ENCODE measurements around the gene LHFPL6. TPM values are rescaled to one million over a fixed set of nuclear protein-coding genes. Genes with fewer than 3 reads are reported as not detected.

The LHFPL6 gene
- total and polyA plus RNA-seq, 10 of the 15 experiments (the other 5 are each of a cell fraction or from before 2014, with no cell fraction given), result 0.11 to 4.6 (median 0.41) TPM

GRCh38 chr13:39554371-39554770, 48.6 kb downstream of the LHFPL6 start:
- Histone ChIP-seq H3K9me3 (replicated peaks; ENCODE audit: control insufficient read depth, insufficient read depth, low read length) (no peaks in the 10 kb centered on the region; the same call in 2 of the 3 replicates), H3K9ac (ENCODE audit: control insufficient read depth, insufficient read depth, low read length) (no peak overlapping the region), H3K27me3 (replicated peaks in 1 of 2; ENCODE audit: control insufficient read depth in 2 of 2, insufficient read depth in 2 of 2, low read length in 1 of 2) (no peaks in the 10 kb centered on the region), H3K4me3 (no peak overlapping the region), H3K4me1 (ENCODE audit: control insufficient read depth, insufficient read depth, low read length) (no peaks in the 10 kb centered on the region), H3K27ac (ENCODE audit: control insufficient read depth, insufficient read depth) (no peak overlapping the region), H3K79me2 (ENCODE audit: control insufficient read depth, insufficient read depth, low read length) (no peaks in the 10 kb centered on the region), H2AFZ (ENCODE audit: control insufficient read depth, low read depth, low read length) (no peak overlapping the region), H3K4me2 (ENCODE audit: control insufficient read depth, insufficient read depth) (no peak overlapping the region), H4K20me1 (ENCODE audit: control insufficient read depth, insufficient read depth) (no peaks in the 10 kb centered on the region), H3K36me3 (ENCODE audit: control insufficient read depth in 2 of 2, insufficient read depth in 2 of 2, low read length in 1 of 2) (no peaks in the 10 kb centered on the region)
- no TSS peak for BruUV-seq (replicated peaks)
- DNase-seq (ENCODE audit: low read depth, low spot score) (no peak), FAIRE-seq (no peak), ATAC-seq (no peak)
- WGBS (ENCODE audit: insufficient coverage, insufficient replicate concordance, low lambda C conversion rate, missing lambda C conversion rate), result 13% methylated on average over 3 of the region's 3 CpGs
- POLR2A ChIA-PET, result interaction anchor here (0.7 kb wide), 1 partner anchor 11 kb away, joined by 3 read pairs; no protein-coding TSS in a partner anchor
- TF ChIP-seq CEBPZ (IDR thresholded peaks at IDR 0.05; ENCODE audit: low read depth, low read length) (no peak), E4F1 (IDR thresholded peaks at IDR 0.05; ENCODE audit: borderline replicate concordance, partially characterized antibody) (no peak), SMAD5 (IDR thresholded peaks at IDR 0.05; ENCODE audit: low read depth) (no peak), KDM1A (IDR thresholded peaks at IDR 0.05; ENCODE audit: borderline replicate concordance) (no peak), SUPT20H (IDR thresholded peaks at IDR 0.05; ENCODE audit: borderline replicate concordance, control insufficient read depth, low read depth, low read length) (no peak), SIN3A (IDR thresholded peaks at IDR 0.05; ENCODE audit: low read depth, low read length) (no peak), LARP7 (IDR thresholded peaks at IDR 0.05) (no peak), CUX1 (IDR thresholded peaks at IDR 0.05; ENCODE audit: insufficient replicate concordance, low read depth, low read length) (no peak)
- CTCF ChIA-PET, result interaction anchor here (0.6 kb wide), 2 partner anchors 52 to 1890 kb away, joined by 3 read pairs; no protein-coding TSS in a partner anchor
- RAD21 ChIA-PET (ENCODE audit: unreplicated experiment), result no interaction called here
- SMC1A ChIA-PET (ENCODE audit: uncharacterized antibody, unreplicated experiment), result interaction anchor here (0.8 to 1.5 kb wide), 4 partner anchors 10 to 25 kb away, joined by 3 read pairs; no protein-coding TSS in a partner anchor
- intact Hi-C loops (cut with micrococcal nuclease; ENCODE audit: unreplicated experiment), result no loop called here
- in situ Hi-C loops (cut with MboI), result no loop called here
